ENCODE results near the gene DUSP15.

- TF ChIP-seq CTCF (IDR thresholded peaks at IDR 0.05), result no peak
- no peak for TF ChIP-seq POLR2A (IDR thresholded peaks at IDR 0.05)
- no peak for TF ChIP-seq EP300 (IDR thresholded peaks at IDR 0.05)
These were observed 27.7 kb downstream of the DUSP15 start for GRCh38 chr20:31842471-31843157.
